ENCODE data around the gene FLT3.

FLT3 gene

DNA sequence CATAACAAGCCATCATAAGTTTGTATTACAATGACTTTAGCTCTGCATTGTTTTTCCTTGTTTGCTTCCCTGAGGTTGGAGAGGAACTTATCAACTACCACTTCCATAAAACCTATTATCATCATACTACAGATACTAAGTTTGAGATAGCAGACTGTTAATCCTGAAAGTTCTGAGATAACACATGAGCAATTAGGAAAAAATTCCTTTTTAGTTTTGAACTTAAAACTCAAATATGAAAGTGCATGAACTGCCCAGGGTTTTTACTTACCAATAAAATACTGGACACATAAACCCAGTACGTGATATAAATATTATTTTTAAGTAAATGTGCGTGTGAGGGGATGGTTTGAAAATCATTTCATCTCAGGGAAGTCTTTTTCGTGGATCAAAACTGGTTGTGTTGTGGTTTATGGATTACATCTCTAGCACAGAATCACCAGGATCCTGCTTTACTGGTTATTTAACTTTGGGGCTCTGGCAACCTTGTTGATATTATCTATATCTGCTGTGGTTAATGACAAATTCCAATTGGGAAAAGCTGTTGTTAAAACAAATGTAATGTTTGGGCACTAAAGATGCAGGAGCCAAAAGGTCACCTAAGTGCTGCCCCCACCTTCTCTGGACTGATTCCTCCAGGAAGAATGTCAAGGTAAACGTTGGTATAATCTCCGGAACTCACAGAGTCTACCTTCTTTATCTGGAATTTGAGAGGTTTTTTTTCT lies 143.6 kb downstream of the FLT3 start:
- DNase-seq = no peak

DNA sequence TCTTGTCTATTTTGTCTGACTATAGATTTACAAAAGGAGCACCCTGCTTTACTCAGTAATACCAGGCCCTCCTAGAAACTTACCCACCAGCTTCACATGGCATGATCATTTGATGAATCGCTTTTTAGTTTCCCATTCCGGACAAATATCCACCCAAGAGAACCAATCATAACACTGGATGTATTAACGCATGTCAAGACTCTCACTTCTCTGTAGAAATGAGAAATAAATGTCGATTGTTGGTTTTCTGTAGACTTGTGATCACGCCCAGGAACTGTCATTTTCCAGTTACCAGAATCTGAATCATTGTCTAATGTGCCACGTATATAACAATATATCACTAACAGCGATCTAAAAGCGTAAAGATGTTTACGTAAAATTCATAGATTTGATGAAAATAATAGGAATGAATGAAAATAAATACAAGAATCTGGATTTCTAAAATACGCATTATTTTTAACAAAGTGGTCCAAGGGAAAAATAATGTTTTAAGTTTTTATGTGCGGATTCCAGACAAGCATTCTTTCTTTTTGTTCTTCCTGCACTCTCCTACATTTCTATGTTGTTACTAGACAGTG lies 145.3 kb downstream of the FLT3 start:
- no peak for DNase-seq

DNA sequence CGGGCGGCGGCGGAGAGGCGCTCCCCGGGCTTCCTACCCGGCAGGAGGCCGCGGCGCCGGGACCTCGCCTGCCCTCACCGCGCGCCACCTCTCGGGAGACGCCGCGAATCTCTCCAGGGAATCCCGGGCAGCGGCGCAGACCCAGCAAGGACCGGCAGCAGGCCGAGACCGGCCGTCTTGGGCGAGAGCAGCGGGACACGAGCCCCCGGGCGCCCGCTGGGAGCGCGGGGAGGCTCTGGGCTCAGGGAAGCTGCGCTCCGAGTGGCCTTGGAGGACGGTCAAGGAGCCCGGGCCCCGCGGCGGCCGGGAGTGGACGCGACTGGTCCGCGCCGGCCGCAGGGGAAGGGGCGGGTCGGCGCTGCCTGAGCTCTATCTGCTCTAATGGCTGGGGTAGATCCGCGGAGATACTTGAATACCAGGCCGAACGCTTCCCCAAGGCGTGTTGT lies 145.9 kb downstream of the FLT3 start:
- no peak for DNase-seq

DNA sequence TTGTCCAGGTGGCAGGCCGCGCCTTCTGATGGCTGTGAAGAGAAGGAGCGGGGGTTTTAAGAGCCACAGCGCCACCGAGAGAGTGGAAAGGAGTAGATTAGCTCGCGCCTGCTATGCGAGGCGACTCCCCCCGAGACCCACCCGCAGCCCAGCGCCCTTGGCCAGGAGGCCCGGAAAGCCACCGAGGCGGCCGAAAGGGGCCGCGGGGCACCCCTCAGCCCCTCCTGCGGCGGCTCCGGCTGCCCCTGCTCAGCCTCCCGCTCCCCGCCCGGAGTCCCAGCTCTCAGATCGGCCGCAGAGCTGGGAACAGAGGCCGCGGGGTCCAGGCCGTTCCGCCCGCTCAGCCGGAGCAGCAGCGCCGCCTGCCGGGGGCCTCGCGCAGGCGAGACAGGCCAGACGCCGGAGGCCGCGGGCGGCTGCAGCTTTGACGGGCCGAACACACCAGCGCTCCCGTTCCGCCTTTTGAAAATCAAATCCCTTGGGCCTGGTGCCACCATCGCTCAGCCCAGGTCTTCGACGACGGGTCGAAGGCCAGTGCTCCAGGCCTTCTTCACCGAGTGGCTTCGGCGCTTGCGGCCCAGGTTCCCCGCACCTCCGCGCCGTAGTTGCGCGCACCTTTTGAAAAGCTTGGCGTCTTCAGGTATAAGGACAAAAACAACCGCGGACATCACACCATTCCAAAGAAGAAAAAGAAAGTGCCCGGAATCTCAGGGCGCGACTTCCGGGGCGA lies 146.5 kb downstream of the FLT3 start:
- peak; percentile 76 for DNase-seq

All from inflammatory macrophage treated with lipopolysaccharide for 4 hours (primary cell).